ENCODE measurements around the gene SLC25A21.

Gene SLC25A21

DNA sequence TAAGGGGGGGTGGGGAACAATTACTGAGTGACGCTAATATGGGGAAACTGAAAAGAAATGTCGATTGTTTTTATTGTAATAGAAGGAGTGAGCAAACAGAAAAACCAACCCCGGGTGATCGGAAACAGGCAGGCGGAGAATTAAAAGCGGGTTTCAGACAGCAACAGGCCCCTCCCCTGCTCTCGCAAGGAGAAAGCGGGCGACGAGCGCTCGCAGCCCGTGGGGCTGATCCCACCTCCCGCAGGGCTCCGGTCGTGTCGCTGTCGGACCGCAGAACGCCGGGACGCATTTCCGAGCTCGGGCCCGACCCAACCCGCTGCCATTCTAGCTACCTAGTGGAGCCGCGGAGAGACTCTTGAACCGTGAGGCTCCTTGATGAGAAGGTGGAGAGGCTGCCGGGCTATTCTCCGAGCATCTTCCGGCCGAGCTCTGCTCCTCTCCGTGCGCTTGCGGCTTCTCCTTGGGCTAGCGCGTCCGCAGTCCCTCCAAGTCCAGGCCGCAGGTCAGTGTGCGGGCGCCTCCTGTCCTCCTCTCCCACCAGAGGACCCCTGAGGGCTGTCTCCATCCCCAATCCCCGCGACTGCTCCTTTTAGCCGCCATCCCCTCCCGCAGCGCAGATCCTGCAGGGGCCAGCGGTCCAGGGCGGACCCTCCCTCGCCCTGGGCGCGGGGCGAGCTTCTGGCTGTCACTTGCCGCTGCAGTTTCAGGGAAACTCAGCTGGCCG lies 514.8 kb downstream of the SLC25A21 start:
- peak overlapping the region; percentile 5; the same call in 1 of the 2 replicates for H3K4me3 ChIP-seq (ENCODE audit: low read length)
- no peak for TF ChIP-seq ZNF274 (IDR thresholded peaks at IDR 0.05; ENCODE audit: low read depth, low read length)

DNA sequence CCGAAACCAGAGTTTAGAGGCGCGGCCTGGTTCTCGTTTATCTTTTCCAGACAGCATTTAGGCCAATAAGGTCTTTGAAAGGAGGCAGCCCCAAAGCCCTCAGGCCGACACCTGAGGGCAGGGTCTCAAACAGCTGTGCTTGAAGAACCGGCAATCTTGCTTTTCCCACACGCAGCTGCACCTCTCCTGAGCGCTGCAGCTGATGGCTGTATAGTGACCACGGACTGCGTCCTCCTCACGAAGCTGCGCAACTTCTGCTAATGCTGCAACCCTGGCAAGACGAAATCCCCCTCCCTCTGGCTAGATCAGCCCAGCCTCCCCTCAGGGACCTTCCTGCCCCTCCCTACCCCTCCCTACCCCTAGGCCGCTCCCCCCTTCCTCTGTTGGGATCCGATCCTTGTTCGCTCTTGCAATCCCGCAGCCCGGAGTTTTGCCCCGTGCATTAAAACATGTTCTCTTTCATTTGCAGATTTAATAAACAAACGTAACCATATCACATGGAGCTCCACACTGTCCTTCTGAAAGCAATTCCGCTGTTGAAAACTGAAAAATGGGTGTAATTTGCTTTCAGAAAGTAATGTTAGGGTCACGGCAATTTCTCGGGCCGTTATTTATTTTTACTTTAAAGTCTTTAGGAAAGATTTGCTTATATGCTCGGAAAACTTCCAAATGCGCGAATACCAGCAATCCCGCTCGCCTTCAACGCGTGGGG lies 515.6 kb downstream of the SLC25A21 start:
- no peak for TF ChIP-seq ZNF274 (IDR thresholded peaks at IDR 0.05; ENCODE audit: low read depth, low read length)
- no peak overlapping the region; the same call in 1 of the 2 replicates for H3K4me3 ChIP-seq (ENCODE audit: low read length)

DNA sequence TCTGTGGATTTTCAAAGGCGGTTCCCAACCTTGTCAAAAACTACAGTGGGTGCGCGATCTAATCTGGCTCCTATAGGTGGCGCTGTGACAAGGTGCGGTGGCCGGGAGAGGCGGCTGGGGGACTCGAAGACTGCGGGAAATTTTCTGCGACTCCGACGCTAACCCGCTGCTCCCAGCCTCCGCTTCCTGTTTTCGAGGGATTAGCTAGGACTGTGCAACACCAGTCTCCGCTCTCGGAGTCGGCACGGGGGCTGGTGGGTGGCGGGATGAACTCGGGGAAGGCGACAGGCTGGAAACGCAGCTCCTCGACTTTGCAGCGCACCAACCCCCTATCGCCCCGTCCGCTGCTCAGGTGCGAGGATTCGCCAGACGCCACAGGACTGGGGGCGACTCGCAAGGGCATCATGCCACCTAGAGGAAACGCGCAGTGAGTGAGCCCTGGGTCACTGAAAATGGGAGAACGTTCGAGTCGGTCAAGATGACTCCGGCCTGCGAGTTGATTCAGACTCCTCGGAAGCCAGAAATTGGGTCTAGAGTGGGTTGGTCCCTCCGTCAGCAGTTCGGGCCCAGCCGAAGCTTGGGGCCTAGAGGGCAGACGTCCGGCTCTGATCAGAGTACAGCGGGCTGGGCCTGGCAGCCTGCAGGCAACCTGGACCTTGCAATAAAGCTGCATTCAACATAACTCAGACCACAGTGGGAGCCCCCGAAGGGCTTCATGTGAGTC lies 516.3 kb downstream of the SLC25A21 start:
- H3K4me3 ChIP-seq (ENCODE audit: low read length) = no peak overlapping the region
- TF ChIP-seq ZNF274 (IDR thresholded peaks at IDR 0.05; ENCODE audit: low read depth, low read length) = no peak

GRCh38 chr14:36655571-36655962 lies 516.8 kb downstream of the SLC25A21 start:
- no peak for TF ChIP-seq ZNF274 (IDR thresholded peaks at IDR 0.05; ENCODE audit: low read depth, low read length)
- H3K4me3 ChIP-seq (ENCODE audit: low read length) = no peak overlapping the region

GRCh38 chr14:36654794-36655381 lies 517.5 kb downstream of the SLC25A21 start:
- no peak for TF ChIP-seq ZNF274 (IDR thresholded peaks at IDR 0.05; ENCODE audit: low read depth, low read length)
- no peak overlapping the region for H3K4me3 ChIP-seq (ENCODE audit: low read length)

- no peak for TF ChIP-seq ZNF274 (IDR thresholded peaks at IDR 0.05; ENCODE audit: low read depth, low read length)
- no peak overlapping the region for H3K4me3 ChIP-seq (ENCODE audit: low read length)
These were observed 518.2 kb downstream of the SLC25A21 start for GRCh38 chr14:36653962-36654793.

DNA sequence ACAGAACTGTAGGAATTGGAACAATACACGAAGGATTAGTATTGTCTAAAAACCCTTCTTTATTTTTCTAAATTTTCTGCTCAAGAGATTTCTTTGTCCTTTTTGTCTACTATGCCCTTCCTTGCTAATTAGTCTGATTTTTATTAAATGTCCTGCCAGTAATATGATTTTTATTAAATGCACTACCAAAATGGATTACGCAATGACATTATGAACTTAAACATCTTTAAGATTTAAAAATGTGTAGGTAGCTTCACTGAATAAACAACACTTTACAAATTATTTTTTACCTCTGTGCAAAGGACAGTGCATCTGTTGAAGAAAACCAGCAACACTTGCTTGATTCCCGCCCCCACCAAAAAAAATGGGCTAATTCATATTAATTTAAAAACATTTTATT lies 519.0 kb downstream of the SLC25A21 start:
- no peak for TF ChIP-seq ZNF274 (IDR thresholded peaks at IDR 0.05; ENCODE audit: low read depth, low read length)
- no peak overlapping the region for H3K4me3 ChIP-seq (ENCODE audit: low read length)

DNA sequence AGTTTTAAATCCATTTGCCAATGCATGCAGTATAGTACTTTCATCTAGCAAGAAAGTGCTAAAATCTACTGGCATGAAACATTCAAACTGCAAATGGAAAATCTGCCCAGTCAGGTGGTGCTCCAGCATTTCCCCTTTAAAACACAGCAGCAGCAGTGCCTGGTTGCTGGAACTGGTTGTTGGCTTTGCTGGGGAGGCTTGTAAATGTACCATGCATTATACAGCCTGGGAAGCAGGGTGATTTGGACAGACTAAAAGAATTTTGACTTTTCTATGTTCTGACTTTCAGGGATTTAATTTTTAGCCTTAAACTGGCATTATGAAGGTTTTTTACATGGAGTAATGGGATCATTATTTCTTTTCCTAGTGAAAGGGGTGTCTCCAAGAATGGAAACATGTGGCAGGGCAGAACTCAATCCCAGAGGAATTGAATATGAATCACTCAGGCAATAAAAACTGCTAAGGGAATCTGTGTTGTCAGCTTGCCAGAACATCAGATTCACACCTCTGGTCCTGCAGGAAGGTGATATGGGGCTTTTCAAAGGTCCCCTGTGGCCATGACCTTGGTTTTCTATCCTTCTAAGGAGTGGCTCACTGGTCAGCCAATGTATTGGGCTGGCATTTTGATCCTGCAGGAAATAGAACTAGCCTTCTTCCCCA lies 519.7 kb downstream of the SLC25A21 start:
- no peak overlapping the region for H3K4me3 ChIP-seq (ENCODE audit: low read length)
- no peak for TF ChIP-seq ZNF274 (IDR thresholded peaks at IDR 0.05; ENCODE audit: low read depth, low read length)

DNA sequence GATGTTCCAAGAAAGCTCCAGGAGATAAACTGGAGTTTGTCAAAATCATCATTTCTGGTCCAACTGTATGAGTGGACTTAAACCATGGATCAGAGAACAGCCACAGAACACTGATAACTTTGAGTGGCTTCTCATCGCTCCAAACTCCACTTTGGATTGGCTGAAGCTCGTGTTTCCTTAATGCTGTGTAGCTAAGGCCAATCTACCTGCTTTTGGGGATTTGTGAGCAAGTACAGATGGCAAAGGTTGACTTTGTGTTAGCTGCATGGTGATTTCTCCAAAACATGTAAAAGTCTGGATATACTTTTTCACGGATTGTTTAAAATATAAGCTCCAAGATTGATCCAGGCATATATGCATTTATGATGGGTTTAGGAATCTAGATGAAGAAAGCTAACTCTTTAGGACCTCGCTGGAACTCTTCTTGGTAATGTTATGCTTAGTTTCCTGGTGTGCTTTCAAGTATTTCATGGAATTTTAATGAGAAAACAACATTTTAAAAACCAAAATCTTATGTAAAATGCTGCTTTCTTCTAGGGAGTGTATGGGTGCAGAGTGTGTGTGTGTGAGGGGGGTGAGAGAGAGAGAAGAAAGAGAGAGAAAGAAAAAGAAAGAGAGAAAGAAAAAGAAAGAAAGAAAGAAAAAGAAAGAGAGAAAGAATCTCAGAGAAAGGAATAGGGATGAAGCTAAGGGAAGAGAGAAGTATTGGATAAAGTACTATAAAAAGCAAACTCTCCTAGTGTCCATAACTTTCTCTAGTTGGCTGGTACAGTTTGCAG lies 522.3 kb downstream of the SLC25A21 start:
- no peak for TF ChIP-seq ZNF274 (IDR thresholded peaks at IDR 0.05; ENCODE audit: low read depth, low read length)

DNA sequence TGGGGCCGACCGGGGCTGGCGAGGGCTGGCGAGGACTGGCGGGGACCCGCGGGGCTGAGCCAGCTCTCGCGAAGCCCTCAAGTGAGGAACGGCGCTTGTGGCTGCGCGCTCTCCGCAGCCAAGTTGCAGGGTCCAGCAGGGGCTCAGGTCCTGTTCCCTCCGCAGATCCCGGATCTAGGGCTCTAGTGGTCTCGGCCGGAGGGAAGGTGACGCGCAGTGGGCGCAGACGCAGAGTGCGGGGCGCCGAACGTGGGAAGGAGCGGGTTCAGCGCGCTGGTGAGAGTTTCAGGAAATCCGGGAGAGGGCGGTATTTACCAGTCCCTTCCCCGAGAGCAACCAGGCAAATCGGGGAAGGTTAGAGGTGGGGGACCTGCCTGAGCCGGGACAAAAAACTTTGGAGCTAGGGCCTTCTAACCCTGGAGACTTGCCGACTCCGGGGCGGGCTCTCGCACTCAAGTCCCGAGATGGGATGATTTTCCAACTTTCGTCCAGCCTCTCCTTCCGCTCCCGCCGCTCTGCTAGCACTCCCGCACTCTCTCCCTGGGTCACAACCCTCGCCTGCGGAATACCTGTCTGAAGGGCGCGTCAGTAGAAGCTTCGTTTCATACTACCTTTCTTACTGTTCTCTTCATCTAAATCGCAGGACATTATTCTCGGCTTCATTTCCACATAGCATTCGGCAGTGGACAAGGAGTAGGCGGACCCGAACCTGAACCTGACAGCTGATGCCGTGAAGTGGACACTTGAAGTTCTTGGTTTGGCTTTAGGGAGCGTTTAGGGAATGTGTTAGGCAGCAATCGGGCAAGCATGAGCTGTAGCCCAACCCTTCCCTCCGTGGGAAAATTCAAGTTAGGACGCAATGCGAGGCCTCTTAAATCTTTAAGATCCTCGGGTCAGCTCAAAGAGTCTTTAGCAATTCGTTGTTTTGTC lies 524.3 kb downstream of the SLC25A21 start:
- no peak overlapping the region for H3K4me3 ChIP-seq (ENCODE audit: low read length)
- TF ChIP-seq ZNF274 (IDR thresholded peaks at IDR 0.05; ENCODE audit: low read depth, low read length) = no peak

More for the DNA sequence above, 522.3 kb downstream of the SLC25A21 start:
- no peak overlapping the region for H3K4me3 ChIP-seq (ENCODE audit: low read length)

DNA sequence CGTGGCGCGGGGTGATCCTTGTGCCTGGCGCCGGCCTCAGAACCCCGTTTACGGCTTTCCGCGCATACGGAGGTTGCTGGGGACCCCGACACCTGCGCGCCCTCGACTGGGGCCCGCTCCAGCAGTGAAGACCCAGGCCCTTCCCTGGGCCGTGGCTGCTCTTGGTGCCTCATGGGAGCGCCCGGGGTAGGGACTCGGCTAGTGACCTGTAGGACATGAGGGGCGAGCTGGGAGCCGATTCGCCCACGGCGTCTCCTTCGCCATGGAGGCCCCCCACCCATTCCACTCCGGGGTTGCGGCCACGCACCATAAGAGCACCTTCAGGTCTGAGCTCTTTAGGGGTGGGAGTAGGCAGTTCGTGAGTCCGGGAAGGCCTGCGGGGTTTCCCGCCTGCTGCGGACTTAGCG lies 525.0 kb downstream of the SLC25A21 start:
- TF ChIP-seq ZNF274 (IDR thresholded peaks at IDR 0.05; ENCODE audit: low read depth, low read length) = no peak
- H3K4me3 ChIP-seq (ENCODE audit: low read length) = no peak overlapping the region
